Measurements from ENCODE around the gene NSRP1.
"Not testable (repeated sequence)": the region's sequence is repeated elsewhere in the genome, so short reads cannot be mapped to it uniquely, and the experiment has no call there.

NSRP1 gene

DNA sequence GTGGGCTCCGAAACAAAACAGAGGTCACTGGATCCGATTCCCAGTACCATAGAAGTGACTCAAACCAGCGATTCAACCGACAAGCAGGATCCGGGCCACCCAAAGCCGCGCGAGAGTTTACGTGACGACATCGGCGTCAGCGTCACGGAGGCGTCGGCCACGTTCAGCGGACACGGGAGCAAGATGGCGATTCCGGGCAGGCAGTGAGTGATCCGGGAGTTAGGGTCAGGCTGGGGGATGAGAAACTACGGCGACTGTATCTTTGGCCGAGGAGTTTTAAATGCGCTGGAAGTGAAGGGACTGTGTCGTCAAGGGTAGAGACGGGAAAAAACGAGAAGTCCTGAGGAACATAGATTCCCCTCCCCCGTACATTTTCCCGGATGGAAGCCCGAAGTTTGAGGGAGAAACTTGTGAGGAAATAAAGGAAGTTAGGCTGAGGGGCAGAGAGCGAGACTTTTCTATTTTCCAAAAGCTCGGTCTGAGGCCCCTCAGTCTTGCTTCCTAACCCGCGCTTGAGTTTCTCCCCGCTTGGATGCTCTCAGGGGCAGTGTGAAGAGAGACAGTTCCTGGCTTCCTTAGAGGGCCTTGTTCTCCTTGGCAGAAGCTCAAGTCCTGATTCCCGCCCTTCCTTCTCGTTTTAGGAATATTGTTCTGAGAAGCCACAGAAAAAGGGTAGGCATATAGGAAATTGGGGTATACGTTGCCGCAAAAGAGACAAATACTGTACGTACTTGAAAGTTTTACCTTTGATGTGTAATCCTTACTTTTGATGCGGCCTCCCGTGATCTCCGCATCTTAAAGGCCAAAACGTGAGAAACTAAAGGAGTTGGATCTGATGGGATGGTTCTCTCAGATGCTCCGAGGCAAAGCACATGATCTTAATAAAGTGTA lies at the start of gene NSRP1:
TSS of gene NSRP1 (plus strand) at position 156 of the 891 bp plus-strand sequence. CDS start at position 184, 28 bp downstream.
- DNase-seq (ENCODE audit: low spot score): peak; percentile 90

GRCh38 chr17:30068465-30068864 lies 48.2 kb upstream of the NSRP1 start:
- no peak for DNase-seq (ENCODE audit: low spot score)

- no peak for DNase-seq (ENCODE audit: low spot score)
Measured at GRCh38 chr17:30074254-30074653, 42.4 kb upstream of the NSRP1 start.

GRCh38 chr17:30074730-30075129 lies 41.9 kb upstream of the NSRP1 start:
- DNase-seq (ENCODE audit: low spot score): no peak

DNA sequence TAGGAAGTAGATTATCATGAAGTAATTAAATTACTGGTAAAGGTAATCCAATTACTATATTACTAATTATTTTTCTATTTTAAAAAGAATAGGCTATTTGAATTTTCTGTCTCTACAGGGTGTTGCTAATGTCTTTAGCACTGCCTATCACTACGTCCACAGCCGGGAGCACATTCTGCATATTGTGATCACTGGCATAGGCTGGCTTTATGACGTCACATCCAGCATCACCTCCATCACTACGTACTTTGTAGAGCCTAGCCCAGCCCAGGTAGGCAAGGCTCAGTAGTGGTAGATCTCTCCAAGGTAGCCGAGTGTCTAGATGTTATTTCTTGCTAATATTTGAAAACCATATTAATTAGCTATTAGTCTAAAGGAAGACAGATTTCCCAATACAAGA lies 33.8 kb upstream of the NSRP1 start:
- DNase-seq (ENCODE audit: low spot score): no peak

- DNase-seq (ENCODE audit: low spot score): no peak
Measured at GRCh38 chr17:30084788-30085187, 31.8 kb upstream of the NSRP1 start.

GRCh38 chr17:30086896-30087295 lies 29.7 kb upstream of the NSRP1 start:
- no peak for DNase-seq (ENCODE audit: low spot score)

GRCh38 chr17:30087431-30087830 lies 29.2 kb upstream of the NSRP1 start:
- DNase-seq (ENCODE audit: low spot score): not testable (repeated sequence)

DNA sequence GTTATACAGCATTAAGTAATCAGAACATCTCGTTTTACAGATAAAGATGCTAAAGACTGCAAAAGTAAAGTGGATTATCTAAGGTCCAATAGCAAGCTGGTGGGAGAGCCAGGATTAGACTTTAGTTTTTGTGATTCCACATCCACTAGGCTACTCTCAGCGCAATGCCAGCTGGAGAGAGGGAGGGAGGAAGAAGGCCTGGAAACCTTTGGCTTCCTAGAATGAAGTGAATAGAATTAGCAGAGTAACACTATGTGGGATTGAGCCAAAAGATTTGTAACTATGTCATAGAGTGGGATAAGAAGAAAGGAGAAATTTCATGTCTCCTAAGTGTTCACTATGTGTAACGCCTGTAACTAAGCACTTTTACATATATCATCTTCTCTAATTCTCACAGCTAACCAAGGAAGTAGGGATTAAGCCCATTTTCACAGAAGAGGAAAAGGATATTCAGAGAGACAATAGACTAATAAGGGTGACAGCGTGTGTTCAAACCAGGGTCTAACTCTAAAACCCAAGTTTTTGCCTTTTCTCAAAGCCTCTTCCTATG lies 25.4 kb upstream of the NSRP1 start:
- no peak for DNase-seq (ENCODE audit: low spot score)

DNA sequence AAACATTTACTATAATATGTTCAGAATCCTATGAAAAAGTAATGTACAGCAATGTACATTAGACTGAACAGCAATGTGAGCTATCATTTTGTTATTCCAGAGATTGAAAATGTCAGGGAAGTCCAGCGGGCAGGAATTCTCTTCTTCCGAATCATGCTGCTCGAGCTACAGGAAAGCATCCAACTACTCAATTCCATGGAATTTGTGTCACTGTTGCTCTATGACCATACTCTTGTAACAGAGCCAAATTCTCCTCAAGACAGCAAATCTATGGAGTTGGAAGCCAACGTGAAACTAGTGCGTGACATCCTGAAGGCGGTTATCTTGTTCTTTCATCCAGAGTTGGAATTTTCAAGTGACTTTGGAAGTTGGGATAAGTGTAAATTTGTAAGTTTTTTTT lies 24.8 kb upstream of the NSRP1 start:
- DNase-seq (ENCODE audit: low spot score): no peak

- no peak for DNase-seq (ENCODE audit: low spot score)
Measured at GRCh38 chr17:30092886-30093285, 23.7 kb upstream of the NSRP1 start.

DNA sequence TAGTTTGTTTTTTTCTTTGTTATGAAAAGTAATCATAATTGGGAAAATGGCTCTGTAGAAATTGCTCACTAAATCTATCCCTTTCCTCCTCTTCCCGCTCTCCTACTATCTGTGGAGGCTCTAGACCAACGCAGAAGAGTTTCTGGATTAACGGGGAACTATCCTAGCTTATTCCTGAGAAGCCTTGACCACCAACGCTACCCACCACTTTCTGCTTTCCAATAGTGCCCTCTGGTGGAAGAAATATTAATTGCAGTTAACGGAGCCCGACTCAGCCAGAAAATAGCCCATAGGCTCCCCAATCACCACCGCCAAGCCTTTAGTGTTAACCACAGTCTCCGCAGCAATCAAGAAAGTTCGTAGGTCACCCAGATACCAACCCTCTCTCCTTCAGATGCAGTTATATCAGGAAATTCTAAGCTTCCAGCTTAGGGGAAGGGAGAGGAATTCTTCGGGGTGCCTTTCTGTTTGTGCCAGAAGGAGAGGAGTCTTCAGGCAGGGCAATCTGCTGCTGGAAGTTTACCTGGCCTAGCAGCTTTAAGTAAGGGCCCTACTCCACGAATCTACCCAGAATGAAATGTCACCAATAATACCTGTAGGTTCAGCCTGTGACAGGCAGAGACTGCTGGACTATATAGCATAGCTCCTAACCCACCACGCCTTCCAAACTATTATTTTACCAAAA lies 23.0 kb upstream of the NSRP1 start:
- DNase-seq (ENCODE audit: low spot score): peak; percentile 65

GRCh38 chr17:30095507-30096244 lies 20.9 kb upstream of the NSRP1 start:
- peak; percentile 20 for DNase-seq (ENCODE audit: low spot score)

GRCh38 chr17:30101686-30102390 lies 14.8 kb upstream of the NSRP1 start:
- DNase-seq (ENCODE audit: low spot score): no peak

GRCh38 chr17:30103921-30104320 lies 12.7 kb upstream of the NSRP1 start:
- no peak for DNase-seq (ENCODE audit: low spot score)

- DNase-seq (ENCODE audit: low spot score): peak; percentile 82
Measured at GRCh38 chr17:30104575-30105339, 11.9 kb upstream of the NSRP1 start.

DNA sequence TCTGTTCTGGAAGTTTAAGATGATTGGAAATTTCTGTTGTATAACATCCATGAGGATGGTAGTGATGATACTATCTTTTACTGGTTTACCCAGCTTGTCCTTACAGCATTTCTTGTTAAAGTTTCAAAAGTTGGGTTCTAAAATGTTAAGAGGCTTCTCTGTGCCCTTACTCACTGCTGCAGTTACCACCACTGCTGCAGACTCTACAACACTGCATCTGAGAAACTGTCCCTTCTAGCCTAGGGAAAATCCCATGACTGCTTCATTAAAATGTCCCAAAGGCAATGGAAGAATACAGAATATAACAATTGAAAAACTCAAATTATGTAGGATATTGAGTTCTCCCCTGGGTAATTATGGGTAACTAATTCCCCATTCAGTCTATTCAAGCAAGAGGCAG lies 3.8 kb upstream of the NSRP1 start:
- no peak for DNase-seq (ENCODE audit: low spot score)

GRCh38 chr17:30113213-30113612 lies 3.4 kb upstream of the NSRP1 start:
- DNase-seq (ENCODE audit: low spot score): no peak

- DNase-seq (ENCODE audit: low spot score): no peak
Measured at GRCh38 chr17:30116345-30116660, 313 bp upstream of the NSRP1 start.

DNA sequence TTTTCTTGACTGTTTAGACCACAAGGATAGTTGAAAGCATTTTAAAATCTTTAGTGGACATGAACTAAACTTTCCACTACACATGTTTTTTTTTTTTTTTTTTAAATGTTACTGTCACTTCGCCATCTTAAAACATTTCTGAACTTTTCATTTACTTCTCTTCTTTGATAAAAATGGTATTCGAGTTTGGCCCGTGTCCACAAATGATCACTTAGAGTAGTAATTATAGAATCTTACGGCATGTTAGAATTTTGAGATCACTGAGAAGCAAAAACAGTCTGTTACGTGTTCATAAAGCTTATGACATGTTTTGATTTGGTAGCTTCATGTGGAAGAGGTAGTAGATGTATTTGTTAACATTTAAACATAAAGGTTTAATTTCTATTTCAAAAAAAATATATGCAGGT lies 1.1 kb downstream of the NSRP1 start:
- no peak for DNase-seq (ENCODE audit: low spot score)

DNA sequence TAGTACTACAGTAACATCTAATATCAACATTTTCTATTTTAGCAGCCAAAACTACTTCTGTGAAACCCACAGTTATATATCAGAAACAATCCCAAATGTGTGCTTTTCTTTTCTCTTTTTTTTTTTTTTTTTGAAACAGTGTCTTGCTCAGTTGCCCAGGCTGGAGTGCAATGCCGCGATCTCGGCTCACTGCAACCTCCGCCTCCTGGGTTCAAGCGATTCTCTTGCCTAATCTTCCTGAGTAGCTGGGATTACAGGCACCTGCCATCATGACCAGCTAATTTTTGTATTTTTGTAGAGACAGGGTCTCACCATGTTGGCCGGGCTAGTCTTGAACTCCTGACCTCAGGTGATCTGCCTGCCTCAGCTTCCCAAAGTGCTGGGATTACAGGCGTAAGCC lies 2.0 kb downstream of the NSRP1 start:
- DNase-seq (ENCODE audit: low spot score): not testable (repeated sequence)
